ENCODE results near the gene ADGRG7. TPM values are rescaled to one million over a fixed set of nuclear protein-coding genes. Genes with fewer than 3 reads are reported as not detected.

Gene ADGRG7
- total RNA-seq, 6 experiments from 2014 or later, result 1.9 to 27.2 (median 21.8) TPM

DNA sequence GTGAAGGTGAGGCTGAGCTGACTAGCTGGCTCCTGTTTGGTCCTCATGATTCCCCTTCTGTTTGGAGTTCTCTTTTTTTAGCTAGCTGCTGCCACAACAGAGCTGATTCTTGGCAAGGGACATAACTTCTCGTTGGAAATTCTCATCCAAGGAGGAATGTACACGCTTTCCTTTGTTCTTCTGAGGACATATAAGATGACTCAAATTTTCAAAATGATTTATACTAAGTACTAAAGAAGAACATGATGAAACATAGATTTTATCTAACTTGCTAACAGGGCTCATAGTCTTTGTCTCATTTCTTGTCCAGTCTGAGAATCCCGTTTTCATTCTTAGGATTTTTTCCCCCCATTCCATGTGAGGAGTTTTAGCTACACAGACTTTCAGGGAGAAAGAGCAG is 97.0 kb downstream of the ADGRG7 start:
- peaks cover 0 to 17% (median 7%) of the 10 kb centered on the region in 4 donors for H3K4me1 ChIP-seq
- no peaks in the 10 kb centered on the region for H3K36me3 ChIP-seq
- DNase-seq (no peak), ATAC-seq (no peak)
- no peak overlapping the region for H3K4me3 ChIP-seq
- no peak overlapping the region for H3K27ac ChIP-seq
- intact Hi-C loops (cut with DNase I), result no loop called here
- no peak for TF ChIP-seq POLR2A (IDR thresholded peaks at IDR 0.05)
- TF ChIP-seq, protein P1, sequence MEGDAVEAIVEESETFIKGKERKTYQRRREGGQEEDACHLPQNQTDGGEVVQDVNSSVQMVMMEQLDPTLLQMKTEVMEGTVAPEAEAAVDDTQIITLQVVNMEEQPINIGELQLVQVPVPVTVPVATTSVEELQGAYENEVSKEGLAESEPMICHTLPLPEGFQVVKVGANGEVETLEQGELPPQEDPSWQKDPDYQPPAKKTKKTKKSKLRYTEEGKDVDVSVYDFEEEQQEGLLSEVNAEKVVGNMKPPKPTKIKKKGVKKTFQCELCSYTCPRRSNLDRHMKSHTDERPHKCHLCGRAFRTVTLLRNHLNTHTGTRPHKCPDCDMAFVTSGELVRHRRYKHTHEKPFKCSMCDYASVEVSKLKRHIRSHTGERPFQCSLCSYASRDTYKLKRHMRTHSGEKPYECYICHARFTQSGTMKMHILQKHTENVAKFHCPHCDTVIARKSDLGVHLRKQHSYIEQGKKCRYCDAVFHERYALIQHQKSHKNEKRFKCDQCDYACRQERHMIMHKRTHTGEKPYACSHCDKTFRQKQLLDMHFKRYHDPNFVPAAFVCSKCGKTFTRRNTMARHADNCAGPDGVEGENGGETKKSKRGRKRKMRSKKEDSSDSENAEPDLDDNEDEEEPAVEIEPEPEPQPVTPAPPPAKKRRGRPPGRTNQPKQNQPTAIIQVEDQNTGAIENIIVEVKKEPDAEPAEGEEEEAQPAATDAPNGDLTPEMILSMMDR (IDR thresholded peaks at IDR 0.05), result no peak
- H3K9me3 ChIP-seq, result no peaks in the 10 kb centered on the region
- WGBS (ENCODE audit: insufficient coverage, low coverage, low lambda C conversion rate, missing lambda C conversion rate), result 90% methylated on average over 3 of the region's 3 CpGs
- no peaks in the 10 kb centered on the region for H3K27me3 ChIP-seq

DNA sequence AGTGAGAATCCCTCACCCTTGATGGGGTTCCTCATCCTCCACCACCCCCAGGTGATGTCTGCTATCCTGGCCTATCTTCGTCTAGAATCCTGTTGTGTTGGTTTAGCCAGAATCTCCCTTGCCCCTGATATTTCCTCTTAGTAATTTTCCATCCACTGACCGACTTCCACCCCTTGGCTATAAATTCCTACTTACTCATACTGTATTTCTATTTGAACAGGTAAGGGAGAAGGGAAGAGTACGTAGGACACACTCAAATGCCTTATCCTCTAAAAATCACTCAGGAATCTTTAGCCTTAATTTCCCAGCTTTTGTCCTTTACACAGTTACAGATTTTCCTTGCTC is 99.2 kb downstream of the ADGRG7 start:
- peaks cover 0 to 2% (median under 1%) of the 10 kb centered on the region in 4 donors for H3K36me3 ChIP-seq
- no peaks in the 10 kb centered on the region for H3K9me3 ChIP-seq
- H3K4me3 ChIP-seq, result peak overlapping the region; percentile 10 to 87 (median 71)
- H3K27me3 ChIP-seq, result no peaks in the 10 kb centered on the region
- TF ChIP-seq, protein P1 (IDR thresholded peaks at IDR 0.05), result no peak
- no peak for TF ChIP-seq POLR2A (IDR thresholded peaks at IDR 0.05)
- no peak for DNase-seq
- ATAC-seq, result no peak
- H3K4me1 ChIP-seq, result peaks cover 0 to 19% (median 8%) of the 10 kb centered on the region in 4 donors
- peak overlapping the region; percentile 62 to 71 (median 67) for H3K27ac ChIP-seq
- intact Hi-C loops (cut with DNase I), result no loop called here
- 77% methylated on average over 3 of the region's 3 CpGs for WGBS (ENCODE audit: insufficient coverage, low coverage, low lambda C conversion rate, missing lambda C conversion rate)

DNA sequence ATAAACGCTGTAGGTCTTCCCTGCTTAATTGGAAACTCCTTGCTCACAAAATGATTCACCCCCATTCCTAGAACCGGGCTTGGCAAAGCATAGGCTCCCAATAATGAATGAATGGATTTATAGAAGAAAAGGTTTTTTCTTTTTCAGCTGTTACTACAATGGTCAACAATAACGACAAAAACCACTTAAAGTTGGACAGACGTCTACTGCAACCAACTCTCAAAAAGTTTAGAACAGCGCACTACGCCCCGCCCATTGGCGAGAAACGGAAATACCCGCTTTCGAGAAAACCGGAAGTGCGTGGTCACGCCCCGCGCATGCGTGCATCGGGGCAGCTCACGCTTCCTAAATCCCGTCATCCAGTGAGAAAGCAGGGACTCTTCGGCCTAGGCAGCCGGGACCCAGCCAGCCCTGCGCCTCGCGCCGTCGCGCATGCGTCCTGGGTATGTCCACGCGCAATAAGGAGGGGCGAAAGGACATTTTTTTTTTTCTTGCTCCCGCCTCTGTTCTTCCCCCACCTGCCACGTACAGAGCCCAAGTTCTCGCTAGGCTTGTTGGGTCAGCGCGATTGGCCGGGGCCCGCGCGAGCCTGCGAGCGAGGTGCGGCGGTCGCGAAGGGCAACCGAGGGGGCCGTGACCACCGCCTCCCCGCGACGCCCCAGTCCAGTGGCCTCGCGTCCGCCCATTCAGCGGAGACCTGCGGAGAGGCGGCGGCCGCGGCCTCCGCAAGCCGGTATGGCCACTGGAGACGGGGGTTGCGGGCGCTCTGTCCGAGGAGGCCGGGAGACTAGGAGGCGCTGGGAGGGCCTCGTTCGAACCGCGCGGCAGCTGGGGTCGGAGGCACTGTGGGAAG is 99.8 kb downstream of the ADGRG7 start, which contains the start of gene TFG:
Gene TFG, plus strand, starts transcription at position 506 of the 853 bp plus-strand sequence. CDS start 4,192 bp downstream, outside the sequence.
- 0% methylated on average over 37 of the region's 76 CpGs for WGBS (ENCODE audit: insufficient coverage, low coverage, low lambda C conversion rate, missing lambda C conversion rate)
- intact Hi-C loops (cut with DNase I), result no loop called here
- Histone ChIP-seq H3K27ac (peak within 1 kb of the TSS; percentile 95 to 97 (median 97)), H3K9me3 (no peaks in the 10 kb centered on the region), H3K36me3 (peaks cover 0 to 8% (median 4%) of the 10 kb centered on the region in 4 donors), H3K4me1 (peaks cover 0 to 19% (median 8%) of the 10 kb centered on the region in 4 donors), H3K27me3 (no peaks in the 10 kb centered on the region), H3K4me3 (peak within 1 kb of the TSS; percentile 61 to 87 (median 71))
- TF ChIP-seq POLR2A (IDR thresholded peaks at IDR 0.05), result peak; percentile 84
- TF ChIP-seq, protein P1 (IDR thresholded peaks at IDR 0.05), result no peak
- DNase-seq (peak; percentile 97 to 99 (median 99)), ATAC-seq (peak; percentile 95 to 96 (median 96))

DNA sequence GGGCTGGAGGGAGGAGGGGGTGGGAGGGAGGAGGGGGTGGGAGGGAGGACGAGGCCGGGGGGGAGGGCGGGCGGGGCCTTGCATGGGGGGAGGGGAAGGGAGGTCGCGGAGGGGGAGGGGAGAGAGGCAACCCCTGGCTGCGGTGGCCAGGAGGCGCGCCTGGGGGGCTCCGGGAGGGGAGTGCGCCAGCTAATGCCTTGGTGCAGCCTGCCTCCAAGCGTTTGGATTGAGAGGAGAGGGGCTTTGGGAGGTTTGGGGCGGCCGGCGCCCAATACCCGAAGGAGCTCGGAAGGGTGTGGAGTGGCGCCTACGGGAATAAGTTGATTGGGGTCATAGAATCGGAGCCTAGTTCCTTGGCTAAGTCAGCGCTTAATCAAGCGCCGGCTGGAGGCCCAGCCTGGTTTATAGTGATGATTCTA is 100.5 kb downstream of the ADGRG7 start:
- Histone ChIP-seq H3K9me3 (no peaks in the 10 kb centered on the region), H3K27me3 (no peaks in the 10 kb centered on the region), H3K4me3 (peak overlapping the region; percentile 61 to 87 (median 71)), H3K27ac (peak overlapping the region; percentile 95 to 97 (median 97)), H3K4me1 (peaks cover 0 to 19% (median 8%) of the 10 kb centered on the region in 4 donors), H3K36me3 (peaks cover 0 to 15% (median 6%) of the 10 kb centered on the region in 4 donors)
- TF ChIP-seq POLR2A (IDR thresholded peaks at IDR 0.05), result no peak
- TF ChIP-seq, protein P1 (IDR thresholded peaks at IDR 0.05), result no peak
- intact Hi-C loops (cut with DNase I), result loop anchor here in 1 of 2 donors (10.0 kb wide), 1 partner anchor 395 kb away; no protein-coding TSS in a partner anchor
- DNase-seq (peak; percentile 54 to 67 (median 55)), ATAC-seq (peak; percentile 6 to 38 (median 20))
- WGBS (ENCODE audit: insufficient coverage, low coverage, low lambda C conversion rate, missing lambda C conversion rate), result 2% methylated on average over 11 of the region's 23 CpGs
